Suprapubic skin (tissue), 2 donors: ENCODE measurements around the gene MYO7A.

Experiments used
- EP300 ChIP-seq: sonication (generic); formaldehyde crosslinking; IDR thresholded peaks from one replicate; pipeline ENCODE4 v1.6.1; 2017; ENCODE audit warnings: antibody characterized with exemption
- POLR2A ChIP-seq, 2 donors: fragments of 450-650 bp; IDR thresholded peaks; one replicate each; pipeline ENCODE4 v1.6.1; 2017; ENCODE audit warnings: antibody characterized with exemption in 2 of 2, mild to moderate bottlenecking in 2 of 2, moderate library complexity in 2 of 2

GRCh38 chr11:77186302-77186701, 58.3 kb downstream of the MYO7A start:
- TF ChIP-seq EP300 = no peak
- TF ChIP-seq POLR2A (IDR thresholded peaks at IDR 0.05) = no peak
